Transverse colon (tissue), 1 donor: ENCODE measurements around the gene ATG7.

ENCODE experiments used
- EP300 ChIP-seq: sonication (generic); formaldehyde crosslinking; IDR thresholded peaks from one replicate; pipeline ENCODE4 v1.6.1; 2017; ENCODE audit warnings: antibody characterized with exemption, low read depth
- POLR2A ChIP-seq: fragments of 450-650 bp; IDR thresholded peaks from one replicate; pipeline ENCODE4 v1.6.1; 2016; ENCODE audit warnings: antibody characterized with exemption, mild to moderate bottlenecking, moderate library complexity

- no peak for TF ChIP-seq EP300
- no peak for TF ChIP-seq POLR2A
Observed at GRCh38 chr3:11558411-11558903, 286.3 kb downstream of the ATG7 start.
